SIG-M5 treated with dmso at 0.1 percent for 504 hours (cell line): ENCODE results near the gene TLK2.
"Not testable (repeated sequence)": the region's sequence is repeated elsewhere in the genome, so short reads cannot be mapped to it uniquely, and the experiment has no call there.

Experiments used
- DNase-seq: peaks from one replicate; lab custom pipeline; 2025; ENCODE audit not compliant: unreplicated experiment; lab: John Stamatoyannopoulos, UW

TLK2 gene

GRCh38 chr17:62597920-62598319 lies 119.3 kb downstream of the TLK2 start:
- DNase-seq = no peak

GRCh38 chr17:62599964-62600657 lies 121.5 kb downstream of the TLK2 start:
- no peak for DNase-seq

- DNase-seq = no peak
Measured at GRCh38 chr17:62600805-62601204, 122.2 kb downstream of the TLK2 start.

GRCh38 chr17:62601471-62601870 lies 122.8 kb downstream of the TLK2 start:
- DNase-seq = no peak

- DNase-seq = not testable (repeated sequence)
Measured at GRCh38 chr17:62603783-62604182, 125.2 kb downstream of the TLK2 start.

GRCh38 chr17:62605588-62605987 lies 127.0 kb downstream of the TLK2 start:
- no peak for DNase-seq

- DNase-seq = no peak
Measured at GRCh38 chr17:62611292-62611691, 132.7 kb downstream of the TLK2 start.

GRCh38 chr17:62611728-62612127 lies 133.1 kb downstream of the TLK2 start:
- peak; percentile 72 for DNase-seq

GRCh38 chr17:62612289-62612688 lies 133.7 kb downstream of the TLK2 start:
- DNase-seq = not testable (repeated sequence)

- not testable (repeated sequence) for DNase-seq
Measured at GRCh38 chr17:62613095-62613494, 134.5 kb downstream of the TLK2 start.

GRCh38 chr17:62614142-62614541 lies 135.5 kb downstream of the TLK2 start:
- no peak for DNase-seq

GRCh38 chr17:62615503-62615902 lies 136.9 kb downstream of the TLK2 start:
- DNase-seq = no peak

- DNase-seq = no peak
Measured at GRCh38 chr17:62616993-62617893, 138.6 kb downstream of the TLK2 start.

GRCh38 chr17:62617894-62618472 lies 139.4 kb downstream of the TLK2 start:
- no peak for DNase-seq

- no peak for DNase-seq
Measured at GRCh38 chr17:62618647-62619416, 140.2 kb downstream of the TLK2 start.

- DNase-seq = no peak
Measured at GRCh38 chr17:62619417-62620155, 141.0 kb downstream of the TLK2 start.

- no peak for DNase-seq
Measured at GRCh38 chr17:62621223-62621622, 142.6 kb downstream of the TLK2 start.

GRCh38 chr17:62625184-62625869 lies 146.7 kb downstream of the TLK2 start:
- DNase-seq = peak; percentile 53

- DNase-seq = no peak
Measured at GRCh38 chr17:62625870-62626200, 147.2 kb downstream of the TLK2 start.

GRCh38 chr17:62626719-62627218 lies 148.1 kb downstream of the TLK2 start:
- peak; percentile 64 for DNase-seq
